H1 (cell line): ENCODE results near the gene ETFBKMT. TPM values are rescaled to one million over a fixed set of nuclear protein-coding genes. Genes with fewer than 3 reads are reported as not detected.

Experiments used
- CTCF ChIA-PET: fragments of 300-600 bp; sonication (Branson Sonifier 250); formaldehyde crosslinking; loops from one replicate; lab custom pipeline; 2021; ENCODE audit not compliant: partially characterized antibody; lab: Charles Lee
- POLR2A ChIA-PET: fragments of 300-600 bp; sonication (Branson Sonifier 250); formaldehyde crosslinking; loops from one replicate; lab custom pipeline; 2021; ENCODE audit warnings: inconsistent platforms; ENCODE audit not compliant: partially characterized antibody; lab: Charles Lee
- DNase-seq, 2 experiments: peaks; one replicate each; pipeline versions ENCODE4 v3.0.0 to v3.0.0-alpha.2; 2010 to 2022; ENCODE audit warnings: low spot score in 2 of 2, low read depth in 1 of 2, mixed read lengths in 1 of 2
- FAIRE-seq: peaks from 2 replicates; lab custom pipeline; 2011; peaks lifted over from hg19 to GRCh38; lab: Jason Lieb, UNC
- H2AFZ ChIP-seq: 2 replicates; pipeline ENCODE4 v1.8.1; 2012; ENCODE audit warnings: low read length, inconsistent platforms
- H2AK5ac ChIP-seq: 2 replicates; pipeline ENCODE4 v1.6.1; 2013; ENCODE audit warnings: low read depth, low read length
- H2BK120ac ChIP-seq: replicated peaks from 2 replicates; pipeline ENCODE3; 2013; ENCODE audit warnings: low read depth, low read length, inconsistent platforms
- H2BK12ac ChIP-seq: 2 replicates; pipeline ENCODE4 v1.6.1; 2013; ENCODE audit warnings: low read depth, low read length
- H2BK15ac ChIP-seq: 2 replicates; pipeline ENCODE4 v1.6.1; 2013; ENCODE audit warnings: low read length
- H2BK20ac ChIP-seq: 2 replicates; pipeline ENCODE4 v1.6.1; 2013; ENCODE audit warnings: low read length
- H2BK5ac ChIP-seq: 2 replicates; pipeline ENCODE4 v1.6.1; 2013; ENCODE audit warnings: low read depth, low read length
- H3K14ac ChIP-seq: 2 replicates; pipeline ENCODE4 v1.6.1; 2013; ENCODE audit warnings: inconsistent platforms; ENCODE audit not compliant: insufficient read length
- H3K18ac ChIP-seq: 2 replicates; pipeline ENCODE4 v1.6.1; 2013; ENCODE audit warnings: low read length; ENCODE audit errors: extremely low read depth
- H3K23ac ChIP-seq: 2 replicates; pipeline ENCODE4 v1.6.1; 2013; ENCODE audit warnings: inconsistent platforms; ENCODE audit not compliant: insufficient read length
- H3K23me2 ChIP-seq: 2 replicates; pipeline ENCODE4 v1.6.1; 2013; ENCODE audit warnings: low read depth, low read length
- H3K27ac ChIP-seq: 2 replicates; pipeline ENCODE4 v1.6.1; 2011; ENCODE audit warnings: low read depth, low read length, inconsistent platforms
- H3K27me3 ChIP-seq, 4 experiments: replicated peaks in 1 of 4; 1 replicate in 1 of 4; 2 replicates in 3 of 4; pipeline versions ENCODE4 v1.6.1 to v1.8.1; 2011 to 2013; ENCODE audit warnings: low read length in 3 of 4, mild to moderate bottlenecking in 3 of 4, inconsistent platforms in 2 of 4, mixed read lengths in 2 of 4, moderate library complexity in 1 of 4; ENCODE audit not compliant: control insufficient read depth in 3 of 4, insufficient read depth in 3 of 4; ENCODE audit errors: extremely low read depth in 1 of 4
- H3K36me3 ChIP-seq, 4 experiments: 2 replicates each; pipeline versions ENCODE4 v1.6.1 to v1.8.1; 2011 to 2013; ENCODE audit warnings: mild to moderate bottlenecking in 4 of 4, low read length in 3 of 4, moderate library complexity in 2 of 4, control low read depth in 1 of 4, inconsistent platforms in 1 of 4; ENCODE audit not compliant: insufficient read depth in 4 of 4, control insufficient read depth in 2 of 4
- H3K4ac ChIP-seq: replicated peaks from 2 replicates; pipeline ENCODE3; 2013; ENCODE audit warnings: low read length, low read depth, mixed read lengths, inconsistent platforms; ENCODE audit not compliant: insufficient read length
- H3K4me1 ChIP-seq, 4 experiments: replicated peaks in 1 of 4; 1 replicate in 1 of 4; 2 replicates in 3 of 4; pipeline versions ENCODE4 v1.6.1 to v1.8.1; 2011 to 2013; ENCODE audit warnings: low read length in 3 of 4, inconsistent platforms in 2 of 4, mixed read lengths in 1 of 4; ENCODE audit not compliant: insufficient read depth in 4 of 4, control insufficient read depth in 3 of 4
- H3K4me2 ChIP-seq, 2 experiments: 2 replicates each; pipeline versions ENCODE4 v1.6.1 to v1.8.1; 2011 to 2013; ENCODE audit warnings: low read depth in 2 of 2, low read length in 2 of 2, control low read depth in 1 of 2, inconsistent platforms in 1 of 2, mild to moderate bottlenecking in 1 of 2; ENCODE audit not compliant: insufficient read depth in 1 of 2
- H3K4me3 ChIP-seq, 4 experiments: fragments of 200-600, 300-600 bp in 1 of 4; sonication (generic), shearing (Covaris generic), sonication (Bioruptor Twin) in 1 of 4; 2 replicates each; pipeline versions ENCODE4 v1.5.1 to v1.8.1; 2011 to 2016; ENCODE audit warnings: low read length in 4 of 4, low read depth in 3 of 4, control low read depth in 2 of 4, inconsistent platforms in 2 of 4, mild to moderate bottlenecking in 2 of 4, mixed read lengths in 1 of 4, moderate library complexity in 1 of 4; ENCODE audit not compliant: insufficient read depth in 2 of 4; ENCODE audit errors: extremely low read depth in 1 of 4
- H3K56ac ChIP-seq: replicated peaks from 2 replicates; pipeline ENCODE3; 2013; ENCODE audit warnings: low read depth, mild to moderate bottlenecking, mixed read lengths, low read length, inconsistent platforms; ENCODE audit not compliant: insufficient read length
- H3K79me1 ChIP-seq: 2 replicates; pipeline ENCODE4 v1.6.1; 2013; ENCODE audit warnings: low read depth, low read length, control low read depth
- H3K79me2 ChIP-seq, 2 experiments: 2 replicates each; pipeline versions ENCODE4 v1.6.1 to v1.8.1; 2012 to 2013; ENCODE audit warnings: low read length in 2 of 2, mild to moderate bottlenecking in 2 of 2, inconsistent platforms in 1 of 2; ENCODE audit not compliant: insufficient read depth in 2 of 2, control insufficient read depth in 1 of 2
- H3K9ac ChIP-seq, 4 experiments: replicated peaks in 1 of 4; 1 replicate in 1 of 4; 2 replicates in 3 of 4; pipeline versions ENCODE4 v1.6.1 to v1.8.1; 2011 to 2013; ENCODE audit warnings: low read depth in 3 of 4, low read length in 3 of 4, control low read depth in 2 of 4, mild to moderate bottlenecking in 2 of 4, moderate library complexity in 2 of 4, inconsistent platforms in 1 of 4; ENCODE audit errors: extremely low read depth in 1 of 4
- H3K9me3 ChIP-seq, 2 experiments: 2 replicates each; pipeline versions ENCODE4 v1.6.1 to v1.8.1; 2012 to 2013; ENCODE audit warnings: mild to moderate bottlenecking in 2 of 2, moderate library complexity in 2 of 2, control low read depth in 1 of 2, inconsistent platforms in 1 of 2, low read depth in 1 of 2, low read length in 1 of 2, mixed read lengths in 1 of 2; ENCODE audit not compliant: insufficient read depth in 2 of 2
- H4K20me1 ChIP-seq, 2 experiments: replicated peaks in 1 of 2; 2 replicates each; pipeline versions ENCODE3 to v1.8.1; 2011 to 2013; ENCODE audit warnings: inconsistent platforms in 2 of 2, low read length in 2 of 2, mild to moderate bottlenecking in 1 of 2; ENCODE audit not compliant: insufficient read depth in 2 of 2, control insufficient read depth in 1 of 2
- H4K5ac ChIP-seq: 2 replicates; pipeline ENCODE4 v1.6.1; 2013; ENCODE audit warnings: low read length, low read depth, mixed read lengths, inconsistent platforms; ENCODE audit not compliant: insufficient read length
- H4K8ac ChIP-seq: 2 replicates; pipeline ENCODE4 v1.8.0; 2013; ENCODE audit warnings: mild to moderate bottlenecking, moderate library complexity, low read length, inconsistent platforms; ENCODE audit not compliant: insufficient read depth; ENCODE audit errors: extremely low read depth
- H4K91ac ChIP-seq: replicated peaks from 2 replicates; pipeline ENCODE3; 2013; ENCODE audit warnings: low read length, mixed read lengths, inconsistent platforms; ENCODE audit not compliant: insufficient read length
- BACH1 ChIP-seq: IDR thresholded peaks from 2 replicates; pipeline ENCODE4 v1.6.1; 2012; ENCODE audit warnings: low read length, improper control_type of control experiment
- BCL11A ChIP-seq, 2 experiments: IDR thresholded peaks; one replicate each; pipeline ENCODE4 v1.6.1; 2011; ENCODE audit warnings: low read depth in 2 of 2, low read length in 2 of 2, mild to moderate bottlenecking in 2 of 2
- CBX8 ChIP-seq: fragments of 300-800, 300-1000 bp; sonication (generic); IDR thresholded peaks from 2 replicates; pipeline ENCODE4 v1.7.1; 2016; ENCODE audit warnings: low read depth, low read length, borderline replicate concordance
- HDAC2 ChIP-seq, 2 experiments: fragments of 300-600 bp in 1 of 2; sonication (generic) in 1 of 2; IDR thresholded peaks; 2 replicates each; pipeline ENCODE4 v1.6.1; 2011 to 2012; ENCODE audit warnings: low read depth in 2 of 2, low read length in 2 of 2, mild to moderate bottlenecking in 2 of 2, moderate library complexity in 2 of 2, borderline replicate concordance in 1 of 2, inconsistent platforms in 1 of 2
- KDM5A ChIP-seq: fragments of 200-600 bp; IDR thresholded peaks from 2 replicates; pipeline ENCODE4 v1.7.1; 2012; ENCODE audit warnings: mild to moderate bottlenecking, low read length, inconsistent platforms, mixed read lengths
- NANOG ChIP-seq: IDR thresholded peaks from 2 replicates; pipeline ENCODE4 v1.6.1; 2011; ENCODE audit warnings: low read length, low read depth, mild to moderate bottlenecking, inconsistent platforms; ENCODE audit not compliant: insufficient read depth, poor library complexity, severe bottlenecking
- RFX5 ChIP-seq: IDR thresholded peaks from 2 replicates; pipeline ENCODE4 v1.6.1; 2011; ENCODE audit warnings: low read depth, low read length, improper control_type of control experiment, borderline replicate concordance
- SAP30 ChIP-seq: fragments of 300-600 bp; sonication (generic); IDR thresholded peaks from 2 replicates; pipeline ENCODE4 v1.7.1; 2012; ENCODE audit warnings: low read length, moderate library complexity, mild to moderate bottlenecking, inconsistent platforms; ENCODE audit not compliant: insufficient read depth, insufficient replicate concordance
- TAF1 ChIP-seq: IDR thresholded peaks from 2 replicates; pipeline ENCODE4 v1.6.1; 2011; ENCODE audit warnings: mild to moderate bottlenecking, low read depth, low read length
- TCF12 ChIP-seq: IDR thresholded peaks from 2 replicates; pipeline ENCODE4 v1.6.1; 2011; ENCODE audit warnings: low read depth, mild to moderate bottlenecking, low read length
- YY1 ChIP-seq: IDR thresholded peaks from 2 replicates; pipeline ENCODE4 v1.6.1; 2011; ENCODE audit warnings: low read depth, mild to moderate bottlenecking, low read length
- WGBS, 2 experiments: shearing (Covaris generic) in 1 of 2; methylation state at CpG; one replicate each; pipeline versions ENCODE4 v1.1.6 to v1.1.7; 2013 to 2015; ENCODE audit warnings: low lambda C conversion rate in 2 of 2, mixed read lengths in 2 of 2, inconsistent platforms in 1 of 2, low coverage in 1 of 2, missing lambda C conversion rate in 1 of 2; ENCODE audit not compliant: insufficient replicate concordance in 2 of 2, insufficient coverage in 1 of 2, insufficient read length in 1 of 2; ENCODE audit errors: extremely low coverage in 1 of 2, missing lambda C conversion rate in 1 of 2; 5-methylcytosine and 5-hydroxymethylcytosine counted together
- polyA plus RNA-seq, 7 experiments: library from polyadenylated mRNA; depleted of rRNA in 3 of 7; stranded (reverse) in 5 of 7; unstranded in 2 of 7; fragments of >200 nt in 5 of 7; fragments of 200-250 nt in 2 of 7; gene quantifications; 1 replicate in 5 of 7; 2 replicates in 1 of 7; 4 replicates in 1 of 7; pipeline versions ENCODE4 v1.2.1 to v1.2.3, GENCODE V29; 2011 to 2013; ENCODE audit warnings: missing spikeins in 2 of 7, mixed read lengths in 2 of 7
- total RNA-seq: library from RNA; stranded (reverse); fragmentation: NEBNext Ultra II Directional; extraction: Animal tissue kit (Norgen Biotek cat#: 25700); gene quantifications from 2 replicates; pipeline ENCODE4 v1.2.1, GENCODE V29; 2021

Gene ETFBKMT
- total and polyA plus RNA-seq, 2 of the 8 experiments (the other 6 are each of a cell fraction or from before 2014, with no cell fraction given), result 0.59 to 1.7 TPM

GRCh38 chr12:31715283-31715825, 55.9 kb downstream of the ETFBKMT start:
- Histone ChIP-seq H4K8ac (no peak overlapping the region), H3K4me2 (no peak overlapping the region), H2AFZ (no peak overlapping the region; the same call in 1 of the 2 replicates), H3K56ac (no peak overlapping the region), H2BK12ac (no peak overlapping the region), H4K20me1 (no peaks in the 10 kb centered on the region), H2BK20ac (no peak overlapping the region), H3K14ac (no peak overlapping the region), H2BK5ac (no peak overlapping the region), H3K79me1 (no peaks in the 10 kb centered on the region), H3K36me3 (no peaks in the 10 kb centered on the region; a peak in 1 of 8 replicates), H3K9ac (no peak overlapping the region; a peak in 1 of 7 replicates), H2AK5ac (no peak overlapping the region), H3K4me1 (peaks cover 0 to 5% (median 1%) of the 10 kb centered on the region in 4 experiments; a peak in 2 of 7 replicates), H2BK120ac (no peak overlapping the region), H3K4me3 (no peak overlapping the region), H4K91ac (no peak overlapping the region), H3K27ac (no peak overlapping the region), H3K27me3 (no peaks in the 10 kb centered on the region), H3K23ac (no peak overlapping the region), H3K79me2 (no peaks in the 10 kb centered on the region), H3K18ac (no peak overlapping the region), H3K9me3 (no peaks in the 10 kb centered on the region; a peak in 1 of 4 replicates), H3K4ac (no peak overlapping the region), H4K5ac (no peak overlapping the region), H2BK15ac (no peak overlapping the region), H3K23me2 (peaks cover under 1% of the 10 kb centered on the region; the same call in 1 of the 2 replicates)
- DNase-seq (no peak), FAIRE-seq (peak; percentile 63)
- 87% methylated on average over 5 of the region's 5 CpGs; no CpG with 5 or more reads in 1 of the 2 experiments for WGBS, 2 experiments
- ChIA-PET CTCF (interaction anchor here (0.8 to 1.5 kb wide), 4 partner anchors 13 to 957 kb away, joined by 3 read pairs; no protein-coding TSS in a partner anchor), POLR2A (interaction anchor here (1.1 to 1.4 kb wide), 4 partner anchors 10 to 254 kb away, joined by 3 read pairs; no protein-coding TSS in a partner anchor)
- TF ChIP-seq RFX5 (no peak), HDAC2 (IDR thresholded peaks at IDR 0.05; ENCODE audit: borderline replicate concordance in 1 of 2, low read depth in 2 of 2, low read length in 2 of 2) (no peak), SAP30 (no peak), NANOG (no peak), BCL11A (IDR thresholded peaks at IDR 0.05; ENCODE audit: low read depth in 2 of 2, low read length in 2 of 2) (no peak), BACH1 (no peak), TCF12 (no peak), KDM5A (no peak), YY1 (no peak), CBX8 (no peak), TAF1 (no peak)
